DOHH2 (cell line): ENCODE measurements around the gene TMEM63C.

Source experiments
- H3F3A ChIP-seq: fragments of 200-600 bp; sonication (generic), shearing (Covaris generic); 2 replicates; pipeline ENCODE4 v1.6.0; 2016; ENCODE audit warnings: antibody characterized with exemption, mild to moderate bottlenecking; ENCODE audit not compliant: control insufficient read depth, insufficient read depth
- H3K27ac ChIP-seq: fragments of 200-600 bp; sonication (generic); 2 replicates; pipeline ENCODE4 v1.5.1; 2014; ENCODE audit warnings: low read depth, mild to moderate bottlenecking, low read length, moderate library complexity
- H3K27me3 ChIP-seq: fragments of 200-600 bp; sonication (generic); 2 replicates; pipeline ENCODE4 v1.6.1; 2014; ENCODE audit warnings: mild to moderate bottlenecking, low read length, mixed read lengths; ENCODE audit not compliant: control insufficient read depth
- H3K36me3 ChIP-seq: fragments of 200-600 bp; sonication (generic); 2 replicates; pipeline ENCODE4 v1.6.1; 2014; ENCODE audit warnings: mild to moderate bottlenecking, low read length, moderate library complexity, mixed read lengths; ENCODE audit not compliant: control insufficient read depth
- H3K4me1 ChIP-seq: fragments of 200-600 bp; sonication (generic); 2 replicates; pipeline ENCODE4 v1.6.1; 2014; ENCODE audit warnings: mild to moderate bottlenecking, low read length, mixed read lengths; ENCODE audit not compliant: control insufficient read depth
- H3K4me2 ChIP-seq: fragments of 200-600 bp; sonication (generic); 2 replicates; pipeline ENCODE4 v1.6.0; 2014; ENCODE audit warnings: mild to moderate bottlenecking, low read length, moderate library complexity
- H3K4me3 ChIP-seq: fragments of 200-600 bp; sonication (generic); 2 replicates; pipeline ENCODE4 v1.5.1; 2014; ENCODE audit warnings: mild to moderate bottlenecking, low read length, mixed read lengths
- H3K79me2 ChIP-seq: fragments of 200-600 bp; sonication (generic); 2 replicates; pipeline ENCODE4 v1.6.1; 2014; ENCODE audit warnings: mild to moderate bottlenecking, low read length, mixed read lengths; ENCODE audit not compliant: control insufficient read depth
- H3K9me2 ChIP-seq: fragments of 200-600 bp; sonication (generic); replicated peaks from 2 replicates; pipeline ENCODE4 v1.6.1; 2014; ENCODE audit warnings: mild to moderate bottlenecking, low read length, mixed read lengths; ENCODE audit not compliant: control insufficient read depth
- H3K9me3 ChIP-seq: fragments of 200-600 bp; sonication (generic); 2 replicates; pipeline ENCODE4 v1.6.1; 2014; ENCODE audit warnings: antibody characterized with exemption, low read length, mixed read lengths; ENCODE audit not compliant: control insufficient read depth, insufficient read depth
- H4K20me1 ChIP-seq: fragments of 200-600 bp; sonication (generic); 2 replicates; pipeline ENCODE4 v1.6.0; 2014; ENCODE audit warnings: low read depth, mild to moderate bottlenecking, antibody characterized with exemption, low read length, moderate library complexity; ENCODE audit not compliant: control insufficient read depth, insufficient read depth
- CTCF ChIP-seq: fragments of 200-600 bp; sonication (generic); IDR thresholded peaks from one replicate; pipeline ENCODE4 v1.5.1; 2014; ENCODE audit warnings: antibody characterized with exemption, mild to moderate bottlenecking, low read depth, low read length; ENCODE audit not compliant: poor library complexity, severe bottlenecking
- EZH2phosphoT487 ChIP-seq: fragments of 200-600 bp; sonication (generic); IDR thresholded peaks from 2 replicates; pipeline ENCODE4 v1.6.1; 2017; ENCODE audit warnings: borderline replicate concordance, mild to moderate bottlenecking, antibody characterized with exemption, low read length, moderate library complexity, mixed read lengths

TMEM63C gene

DNA sequence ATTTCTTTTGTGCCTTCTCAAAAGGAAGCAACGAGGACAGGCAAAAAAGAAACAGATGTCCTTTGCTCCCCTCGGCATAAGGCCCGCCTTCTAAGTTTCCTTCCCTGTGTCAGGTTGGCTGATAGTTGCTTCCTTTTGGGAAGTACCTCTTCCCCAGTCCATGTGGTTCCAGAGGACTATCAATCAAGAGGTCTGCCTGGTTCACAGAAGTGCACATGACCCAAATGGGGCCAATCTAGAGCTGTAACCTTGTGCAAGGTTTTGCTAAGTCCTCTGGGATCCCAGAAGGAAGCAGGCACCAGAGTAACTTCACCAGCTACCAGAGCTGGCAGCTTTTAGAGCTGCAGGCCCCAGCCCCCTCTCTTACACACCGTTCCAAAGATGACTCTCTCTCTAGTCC lies 42.6 kb downstream of the TMEM63C start:
- Histone ChIP-seq H3K9me2 (no peaks in the 10 kb centered on the region), H3K27me3 (no peaks in the 10 kb centered on the region), H3K9me3 (no peaks in the 10 kb centered on the region), H3K27ac (no peak overlapping the region), H3F3A (no peaks in the 10 kb centered on the region), H3K36me3 (no peaks in the 10 kb centered on the region), H3K4me3 (no peak overlapping the region), H3K4me1 (peaks cover 3% of the 10 kb centered on the region; the same call in 1 of the 2 replicates), H4K20me1 (no peaks in the 10 kb centered on the region), H3K79me2 (no peaks in the 10 kb centered on the region), H3K4me2 (no peak overlapping the region)
- TF ChIP-seq EZH2phosphoT487, result no peak

GRCh38 chr14:77225254-77225653 lies 43.7 kb downstream of the TMEM63C start:
- no peaks in the 10 kb centered on the region for H3K79me2 ChIP-seq
- no peaks in the 10 kb centered on the region for H3K36me3 ChIP-seq
- H3K27me3 ChIP-seq, result no peaks in the 10 kb centered on the region
- H3K4me1 ChIP-seq, result peaks cover 3% of the 10 kb centered on the region; the same call in 1 of the 2 replicates
- H3K9me2 ChIP-seq, result no peaks in the 10 kb centered on the region
- no peak overlapping the region for H3K4me2 ChIP-seq
- no peak overlapping the region for H3K4me3 ChIP-seq
- H3K27ac ChIP-seq, result no peak overlapping the region
- no peaks in the 10 kb centered on the region for H3F3A ChIP-seq
- no peak for TF ChIP-seq CTCF
- TF ChIP-seq EZH2phosphoT487, result no peak
- H3K9me3 ChIP-seq, result no peaks in the 10 kb centered on the region
- no peaks in the 10 kb centered on the region for H4K20me1 ChIP-seq

DNA sequence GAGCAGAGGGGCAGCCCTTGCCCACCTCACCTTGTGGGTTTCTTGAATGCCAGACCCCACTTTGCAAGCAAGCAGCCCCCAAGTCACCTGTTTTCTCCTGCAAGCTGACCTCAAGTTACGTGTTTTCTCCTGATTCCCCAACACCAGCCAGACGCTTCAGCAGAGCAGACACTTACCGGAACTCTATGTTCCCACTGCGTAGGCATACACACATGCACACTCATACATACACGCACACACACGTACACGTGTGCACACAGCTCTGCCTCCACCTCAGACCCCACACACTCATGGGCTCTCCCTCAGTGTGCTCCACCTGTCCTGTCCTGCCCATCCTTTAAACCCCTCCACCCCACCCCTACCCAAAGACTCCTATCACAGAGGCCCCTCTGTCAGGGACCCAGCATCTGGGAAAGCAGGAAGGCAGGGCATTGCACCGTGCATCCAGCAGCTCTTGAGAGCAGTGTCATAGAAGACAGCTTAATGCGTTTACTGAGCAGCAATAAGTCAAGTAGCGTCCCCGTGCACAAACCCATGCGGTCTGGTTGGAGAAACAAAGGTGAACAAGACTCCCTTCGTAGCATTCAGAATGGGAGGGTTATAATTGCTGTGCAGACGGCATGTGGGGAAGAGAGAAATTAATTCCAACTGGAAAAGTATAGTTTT lies 44.4 kb downstream of the TMEM63C start:
- Histone ChIP-seq H3K36me3 (no peaks in the 10 kb centered on the region), H3K9me2 (no peaks in the 10 kb centered on the region), H3K4me2 (no peak overlapping the region), H3K27ac (no peak overlapping the region), H3F3A (no peaks in the 10 kb centered on the region), H4K20me1 (no peaks in the 10 kb centered on the region), H3K27me3 (no peaks in the 10 kb centered on the region), H3K79me2 (no peaks in the 10 kb centered on the region), H3K9me3 (no peaks in the 10 kb centered on the region), H3K4me3 (no peak overlapping the region), H3K4me1 (no peaks in the 10 kb centered on the region)
- no peak for TF ChIP-seq EZH2phosphoT487
- TF ChIP-seq CTCF, result no peak

DNA sequence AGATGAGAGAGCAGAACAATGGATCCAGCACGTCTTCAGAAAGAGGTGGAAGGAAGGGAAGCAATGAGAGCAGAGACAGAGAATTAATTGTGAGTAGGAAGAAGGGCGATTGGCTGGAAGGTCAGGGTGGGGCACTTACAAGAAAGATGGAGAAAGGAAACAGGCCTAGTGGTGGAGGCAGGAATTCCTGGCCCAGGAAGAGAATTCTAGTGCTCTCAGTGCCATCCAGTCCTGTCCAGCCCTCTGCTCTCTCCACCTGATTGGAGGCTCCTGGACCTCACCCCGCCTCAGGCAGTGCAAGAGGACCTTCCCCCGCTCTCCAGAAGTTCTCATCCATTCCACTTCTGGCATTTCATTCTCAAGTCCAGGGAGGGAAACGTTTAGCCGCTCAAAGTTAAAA lies 46.5 kb downstream of the TMEM63C start:
- Histone ChIP-seq H3K4me3 (no peak overlapping the region), H3K27ac (no peak overlapping the region), H3K9me3 (no peaks in the 10 kb centered on the region), H4K20me1 (no peaks in the 10 kb centered on the region), H3F3A (no peaks in the 10 kb centered on the region), H3K27me3 (no peaks in the 10 kb centered on the region), H3K4me1 (no peaks in the 10 kb centered on the region), H3K4me2 (no peak overlapping the region), H3K9me2 (no peaks in the 10 kb centered on the region), H3K79me2 (no peaks in the 10 kb centered on the region), H3K36me3 (no peaks in the 10 kb centered on the region)
- TF ChIP-seq CTCF (no peak), EZH2phosphoT487 (no peak)
